ENCODE results near the gene MUCL3. TPM values are rescaled to one million over a fixed set of nuclear protein-coding genes. Genes with fewer than 3 reads are reported as not detected.

Gene MUCL3
- total RNA-seq, 1 experiment from 2014 or later, result 0.15 TPM

DNA sequence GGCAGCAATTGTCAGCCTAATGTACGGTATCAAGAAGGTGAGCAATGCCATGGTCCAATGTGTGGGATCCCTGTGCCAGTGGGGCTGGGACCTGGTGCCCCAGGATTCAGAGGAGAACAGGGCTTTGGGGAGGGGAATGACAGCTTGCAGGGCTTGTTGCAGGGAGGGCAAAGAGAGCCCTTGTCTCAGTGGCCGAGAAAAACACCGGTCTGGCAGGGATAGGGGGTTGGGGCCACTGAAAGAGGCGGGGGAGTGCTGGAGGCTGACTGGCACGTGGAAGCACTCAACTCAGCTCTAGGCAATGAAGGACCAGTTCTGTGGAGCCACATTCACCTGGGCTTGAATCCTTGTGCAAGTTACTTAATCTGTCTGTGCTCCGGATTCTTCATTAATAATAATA lies 3.5 kb upstream of the MUCL3 start:
- Histone ChIP-seq H3K9me3 (ENCODE audit: control insufficient read depth in 1 of 2, insufficient read depth in 1 of 2, low read depth in 1 of 2, low read length in 2 of 2) (no peaks in the 10 kb centered on the region), H2AFZ (ENCODE audit: low read depth, low read length, poor library complexity, severe bottlenecking) (no peak overlapping the region), H3K36me3 (ENCODE audit: control insufficient read depth in 1 of 2, insufficient read depth in 2 of 2, low read length in 2 of 2) (no peaks in the 10 kb centered on the region), H3K9me2 (ENCODE audit: insufficient read depth) (no peaks in the 10 kb centered on the region), H4K20me1 (ENCODE audit: insufficient read depth) (no peaks in the 10 kb centered on the region), H3K27ac (ENCODE audit: low read depth, low read length) (no peak overlapping the region), H3K79me2 (ENCODE audit: insufficient read depth, low read length) (no peaks in the 10 kb centered on the region), H3K27me3 (ENCODE audit: insufficient read depth, low read length) (no peaks in the 10 kb centered on the region), H3K4me1 (ENCODE audit: control insufficient read depth in 1 of 2, insufficient read depth in 2 of 2, low read length in 2 of 2) (peaks cover 6 to 14% of the 10 kb centered on the region in 2 experiments), H3K9ac (ENCODE audit: low read length) (no peak overlapping the region), H3K4me2 (ENCODE audit: low read length) (no peak overlapping the region), H3K4me3 (replicated peaks in 1 of 2; ENCODE audit: low read depth in 1 of 2, low read length in 2 of 2) (no peak overlapping the region)
- DNase-seq (ENCODE audit: low read depth, low spot score) (no peak), ATAC-seq (no peak)
- intact Hi-C loops (cut with micrococcal nuclease), result no loop called here
- ChIA-PET RAD21 (ENCODE audit: low non-redundant PET in 1 of 2, low total read pairs in 2 of 2, uncharacterized antibody in 2 of 2, unreplicated experiment in 2 of 2) (no interaction called here), POLR2A (no interaction called here), CTCF (interaction anchor here (0.5 to 1.5 kb wide), 2 partner anchors 134 to 462 kb away, joined by 3 read pairs; no protein-coding TSS in a partner anchor)
- no TSS peak for BruUV-seq (replicated peaks)
- TF ChIP-seq SP1 (IDR thresholded peaks at IDR 0.05; ENCODE audit: low read depth), result no peak
- TF ChIP-seq TCF7L2 (IDR thresholded peaks at IDR 0.05; ENCODE audit: borderline replicate concordance, extremely low read depth, insufficient read depth, insufficient read length), result no peak
- no peak for TF ChIP-seq FOSL1 (IDR thresholded peaks at IDR 0.05; ENCODE audit: low read depth)
- no peak for TF ChIP-seq SRF (IDR thresholded peaks at IDR 0.05; ENCODE audit: low read depth)
- no peak for TF ChIP-seq POLR2AphosphoS5 (IDR thresholded peaks at IDR 0.05; ENCODE audit: low read depth, low read length)
- TF ChIP-seq, protein P1, sequence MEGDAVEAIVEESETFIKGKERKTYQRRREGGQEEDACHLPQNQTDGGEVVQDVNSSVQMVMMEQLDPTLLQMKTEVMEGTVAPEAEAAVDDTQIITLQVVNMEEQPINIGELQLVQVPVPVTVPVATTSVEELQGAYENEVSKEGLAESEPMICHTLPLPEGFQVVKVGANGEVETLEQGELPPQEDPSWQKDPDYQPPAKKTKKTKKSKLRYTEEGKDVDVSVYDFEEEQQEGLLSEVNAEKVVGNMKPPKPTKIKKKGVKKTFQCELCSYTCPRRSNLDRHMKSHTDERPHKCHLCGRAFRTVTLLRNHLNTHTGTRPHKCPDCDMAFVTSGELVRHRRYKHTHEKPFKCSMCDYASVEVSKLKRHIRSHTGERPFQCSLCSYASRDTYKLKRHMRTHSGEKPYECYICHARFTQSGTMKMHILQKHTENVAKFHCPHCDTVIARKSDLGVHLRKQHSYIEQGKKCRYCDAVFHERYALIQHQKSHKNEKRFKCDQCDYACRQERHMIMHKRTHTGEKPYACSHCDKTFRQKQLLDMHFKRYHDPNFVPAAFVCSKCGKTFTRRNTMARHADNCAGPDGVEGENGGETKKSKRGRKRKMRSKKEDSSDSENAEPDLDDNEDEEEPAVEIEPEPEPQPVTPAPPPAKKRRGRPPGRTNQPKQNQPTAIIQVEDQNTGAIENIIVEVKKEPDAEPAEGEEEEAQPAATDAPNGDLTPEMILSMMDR (IDR thresholded peaks at IDR 0.05 in 2 of 3, conservative IDR thresholded peaks at IDR 0.05 in 1 of 3; ENCODE audit: borderline replicate concordance in 1 of 3, insufficient read depth in 1 of 3, low read depth in 2 of 3, low read length in 2 of 3), result no peak
- no peak for TF ChIP-seq SIN3A (IDR thresholded peaks at IDR 0.05; ENCODE audit: low read depth)
- no peak for TF ChIP-seq CBX3 (IDR thresholded peaks at IDR 0.05; ENCODE audit: low read depth)
- TF ChIP-seq JUND (IDR thresholded peaks at IDR 0.05), result no peak
- TF ChIP-seq ZFX (IDR thresholded peaks at IDR 0.05), result no peak
- TF ChIP-seq EZH2 (IDR thresholded peaks at IDR 0.05), result no peak
- TF ChIP-seq POLR2A (IDR thresholded peaks at IDR 0.05; ENCODE audit: borderline replicate concordance, extremely low read depth, insufficient read depth, insufficient read length), result no peak
- no peak for TF ChIP-seq RAD21 (IDR thresholded peaks at IDR 0.05; ENCODE audit: low read depth)
- TF ChIP-seq, protein P2, sequence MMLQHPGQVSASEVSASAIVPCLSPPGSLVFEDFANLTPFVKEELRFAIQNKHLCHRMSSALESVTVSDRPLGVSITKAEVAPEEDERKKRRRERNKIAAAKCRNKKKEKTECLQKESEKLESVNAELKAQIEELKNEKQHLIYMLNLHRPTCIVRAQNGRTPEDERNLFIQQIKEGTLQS (IDR thresholded peaks at IDR 0.05), result no peak
